ENCODE measurements around the gene UMAD1. TPM values are rescaled to one million over a fixed set of nuclear protein-coding genes. Genes with fewer than 3 reads are reported as not detected.

Gene UMAD1
- total RNA-seq, 1 donor from 2014 or later: 16.4 TPM

DNA sequence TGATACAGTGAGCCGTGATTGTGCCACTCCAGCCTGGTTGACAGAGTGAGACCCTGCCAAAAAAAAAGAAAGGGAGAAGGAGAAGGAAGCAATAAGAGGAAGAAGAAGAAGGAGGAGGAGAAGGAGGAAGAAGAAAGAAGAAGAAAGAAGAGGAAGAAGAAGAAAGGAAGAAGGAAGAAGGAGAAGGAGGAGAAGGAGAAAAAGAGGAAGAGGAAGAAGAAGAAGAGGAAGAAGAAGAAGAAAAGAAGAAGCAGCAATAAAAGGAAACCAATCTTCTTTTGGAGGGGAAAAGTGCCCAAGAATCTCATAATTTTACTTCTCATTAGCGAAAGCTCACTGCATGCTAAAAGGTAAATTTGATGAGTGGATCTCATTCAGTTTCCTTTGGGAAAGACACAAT lies 242.3 kb downstream of the UMAD1 start:
- Histone ChIP-seq H3K36me3 (no peaks in the 10 kb centered on the region), H3K27me3 (ENCODE audit: low read depth) (no peaks in the 10 kb centered on the region), H3K4me1 (no peaks in the 10 kb centered on the region), H3K4me3 (no peak overlapping the region), H3K9me3 (replicated peaks) (no peaks in the 10 kb centered on the region), H3K27ac (replicated peaks) (no peak overlapping the region)
- intact Hi-C loops (cut with micrococcal nuclease): no loop called here
- TF ChIP-seq, protein P1, sequence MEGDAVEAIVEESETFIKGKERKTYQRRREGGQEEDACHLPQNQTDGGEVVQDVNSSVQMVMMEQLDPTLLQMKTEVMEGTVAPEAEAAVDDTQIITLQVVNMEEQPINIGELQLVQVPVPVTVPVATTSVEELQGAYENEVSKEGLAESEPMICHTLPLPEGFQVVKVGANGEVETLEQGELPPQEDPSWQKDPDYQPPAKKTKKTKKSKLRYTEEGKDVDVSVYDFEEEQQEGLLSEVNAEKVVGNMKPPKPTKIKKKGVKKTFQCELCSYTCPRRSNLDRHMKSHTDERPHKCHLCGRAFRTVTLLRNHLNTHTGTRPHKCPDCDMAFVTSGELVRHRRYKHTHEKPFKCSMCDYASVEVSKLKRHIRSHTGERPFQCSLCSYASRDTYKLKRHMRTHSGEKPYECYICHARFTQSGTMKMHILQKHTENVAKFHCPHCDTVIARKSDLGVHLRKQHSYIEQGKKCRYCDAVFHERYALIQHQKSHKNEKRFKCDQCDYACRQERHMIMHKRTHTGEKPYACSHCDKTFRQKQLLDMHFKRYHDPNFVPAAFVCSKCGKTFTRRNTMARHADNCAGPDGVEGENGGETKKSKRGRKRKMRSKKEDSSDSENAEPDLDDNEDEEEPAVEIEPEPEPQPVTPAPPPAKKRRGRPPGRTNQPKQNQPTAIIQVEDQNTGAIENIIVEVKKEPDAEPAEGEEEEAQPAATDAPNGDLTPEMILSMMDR (IDR thresholded peaks at IDR 0.05; ENCODE audit: borderline replicate concordance): no peak
- no peak for DNase-seq

- H3K4me3 ChIP-seq: no peak overlapping the region
- TF ChIP-seq, protein P1 (IDR thresholded peaks at IDR 0.05; ENCODE audit: borderline replicate concordance): no peak
- intact Hi-C loops (cut with micrococcal nuclease): no loop called here
- no peaks in the 10 kb centered on the region for H3K27me3 ChIP-seq (ENCODE audit: low read depth)
- H3K9me3 ChIP-seq (replicated peaks): no peaks in the 10 kb centered on the region
- H3K36me3 ChIP-seq: no peaks in the 10 kb centered on the region
- no peak overlapping the region for H3K27ac ChIP-seq (replicated peaks)
- no peak for DNase-seq
- no peaks in the 10 kb centered on the region for H3K4me1 ChIP-seq
These were observed 242.8 kb downstream of the UMAD1 start for GRCh38 chr7:7883394-7883793.

DNA sequence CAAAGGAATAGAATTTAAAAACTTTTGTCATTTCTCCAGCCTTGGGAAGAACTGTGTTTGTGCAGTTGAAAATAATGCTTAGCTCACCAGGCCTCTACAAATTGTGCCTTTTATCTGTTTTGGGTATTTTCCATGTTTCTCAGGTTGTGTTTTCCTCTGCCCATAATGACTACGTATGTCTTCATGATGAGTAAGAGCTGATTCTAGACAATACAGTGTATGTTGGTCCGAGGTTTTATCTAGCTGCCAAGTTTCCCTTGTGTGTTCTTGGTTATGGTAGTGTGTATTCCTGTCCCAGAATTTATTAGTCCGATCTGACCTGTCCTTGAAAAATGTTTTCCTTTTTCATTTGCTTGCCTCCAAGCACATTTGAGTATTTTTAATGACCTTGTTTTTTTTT lies 244.3 kb downstream of the UMAD1 start:
- no peaks in the 10 kb centered on the region for H3K27me3 ChIP-seq (ENCODE audit: low read depth)
- no peaks in the 10 kb centered on the region for H3K9me3 ChIP-seq (replicated peaks)
- no peaks in the 10 kb centered on the region for H3K4me1 ChIP-seq
- TF ChIP-seq, protein P1 (IDR thresholded peaks at IDR 0.05; ENCODE audit: borderline replicate concordance): no peak
- DNase-seq: no peak
- H3K36me3 ChIP-seq: no peaks in the 10 kb centered on the region
- no peak overlapping the region for H3K27ac ChIP-seq (replicated peaks)
- no peak overlapping the region for H3K4me3 ChIP-seq
- intact Hi-C loops (cut with micrococcal nuclease): no loop called here

DNA sequence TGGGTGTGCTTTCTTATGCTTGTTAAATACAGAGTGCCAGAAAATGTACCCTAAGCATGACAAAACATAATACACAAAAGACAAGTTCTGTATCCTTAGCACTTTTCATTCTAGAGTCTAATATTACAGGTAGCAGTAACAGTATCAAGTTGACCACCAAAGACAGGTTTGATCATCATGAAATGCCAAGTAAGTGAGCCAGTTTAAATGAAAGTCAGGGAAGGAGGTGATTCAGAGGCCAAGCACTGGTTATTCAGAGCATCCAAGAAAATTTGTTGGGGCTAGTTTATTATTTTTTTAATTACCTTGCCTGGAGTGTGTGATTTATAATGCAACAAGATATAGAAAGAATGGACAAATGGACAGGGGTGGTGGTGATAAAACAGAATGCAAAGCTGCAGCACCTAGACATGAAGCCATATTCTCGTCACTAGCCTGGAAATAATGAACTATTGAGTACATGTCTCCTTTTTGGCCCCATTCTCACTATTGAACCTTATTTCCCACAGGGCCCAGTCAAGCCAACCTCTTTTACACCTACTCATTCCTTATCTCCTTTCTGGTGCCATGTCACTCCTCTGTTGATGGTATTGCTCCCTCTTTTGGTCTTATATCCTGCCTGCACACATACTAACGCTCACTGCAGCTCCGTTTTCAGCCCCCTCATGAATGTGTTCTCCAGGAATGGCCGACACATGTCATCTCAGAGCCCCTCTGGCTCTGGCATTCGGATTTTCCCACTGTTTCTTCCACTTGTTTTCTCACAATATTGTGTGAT lies 249.4 kb downstream of the UMAD1 start:
- intact Hi-C loops (cut with micrococcal nuclease): no loop called here
- Histone ChIP-seq H3K4me3 (no peak overlapping the region), H3K4me1 (no peaks in the 10 kb centered on the region), H3K27me3 (ENCODE audit: low read depth) (no peaks in the 10 kb centered on the region), H3K27ac (replicated peaks) (no peak overlapping the region), H3K36me3 (peaks cover 3% of the 10 kb centered on the region), H3K9me3 (replicated peaks) (no peaks in the 10 kb centered on the region)
- no peak for DNase-seq
- TF ChIP-seq, protein P1 (IDR thresholded peaks at IDR 0.05; ENCODE audit: borderline replicate concordance): no peak

DNA sequence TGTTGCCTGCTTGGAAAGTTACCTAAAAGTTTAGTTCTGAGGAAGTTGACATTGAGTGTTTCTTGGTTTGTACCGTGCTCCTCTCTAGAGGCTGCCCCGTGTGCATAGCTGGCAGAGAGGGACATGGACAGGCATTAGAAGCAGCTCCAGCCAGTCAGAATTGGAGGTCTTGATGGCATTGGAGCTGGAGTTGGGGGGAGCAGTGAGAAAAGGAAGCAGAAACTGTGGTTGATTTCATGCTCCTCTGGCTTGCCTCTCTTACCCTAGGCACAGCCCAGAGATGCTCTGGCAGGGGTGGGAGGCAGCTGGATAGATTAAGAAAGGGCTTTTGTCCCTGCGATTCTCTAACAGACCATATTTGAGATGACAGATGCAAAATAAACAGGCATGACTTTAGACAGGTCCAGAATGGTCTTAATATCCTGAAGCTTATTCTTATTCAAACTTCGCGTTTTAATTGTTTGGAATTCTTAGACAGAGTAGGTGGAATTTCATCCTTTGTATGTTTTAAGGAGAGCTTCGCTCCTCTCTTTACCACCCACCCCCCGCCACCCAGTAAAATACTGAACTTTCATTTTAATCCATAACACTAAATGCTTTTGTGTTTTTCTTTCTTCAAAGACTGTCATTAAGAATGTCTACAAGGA lies 254.6 kb downstream of the UMAD1 start:
- TF ChIP-seq, protein P1 (IDR thresholded peaks at IDR 0.05; ENCODE audit: borderline replicate concordance): no peak
- DNase-seq: no peak
- Histone ChIP-seq H3K4me3 (no peak overlapping the region), H3K9me3 (replicated peaks) (no peaks in the 10 kb centered on the region), H3K36me3 (peaks cover 3% of the 10 kb centered on the region), H3K27ac (replicated peaks) (no peak overlapping the region), H3K27me3 (ENCODE audit: low read depth) (no peaks in the 10 kb centered on the region), H3K4me1 (no peaks in the 10 kb centered on the region)
- intact Hi-C loops (cut with micrococcal nuclease): no loop called here
